SU-DHL-6 (cell line): ENCODE data around the gene TSHR.

Experiments
- H2AFZ ChIP-seq: fragments of 200-600 bp; sonication (generic); 2 replicates; pipeline ENCODE4 v1.6.1; 2014; ENCODE audit warnings: low read depth, mild to moderate bottlenecking, moderate library complexity, mixed read lengths, antibody characterized with exemption, low read length; ENCODE audit not compliant: severe bottlenecking
- H3F3A ChIP-seq: fragments of 200-600 bp; shearing (Covaris generic); 2 replicates; pipeline ENCODE4 v1.6.0; 2016; ENCODE audit warnings: antibody characterized with exemption, mild to moderate bottlenecking; ENCODE audit not compliant: insufficient read depth
- H3K27ac ChIP-seq: fragments of 200-600 bp; sonication (generic); 2 replicates; pipeline ENCODE4 v1.5.1; 2016; ENCODE audit warnings: low read depth, mild to moderate bottlenecking, low read length, moderate library complexity, mixed read lengths
- H3K27me3 ChIP-seq: fragments of 200-600 bp; sonication (generic), shearing (Covaris generic); 2 replicates; pipeline ENCODE4 v1.6.0; 2014; ENCODE audit warnings: mild to moderate bottlenecking, low read length
- H3K36me3 ChIP-seq: fragments of 200-600 bp; sonication (generic); 2 replicates; pipeline ENCODE4 v1.6.1; 2014; ENCODE audit warnings: mild to moderate bottlenecking, low read length, mixed read lengths
- H3K4me2 ChIP-seq: fragments of 300-600, 200-600 bp; shearing (Covaris generic), sonication (generic); 2 replicates; pipeline ENCODE4 v1.6.0; 2014; ENCODE audit warnings: low read length, low read depth, mild to moderate bottlenecking; ENCODE audit not compliant: poor library complexity, severe bottlenecking
- H3K4me3 ChIP-seq: fragments of 200-600 bp; sonication (generic); 2 replicates; pipeline ENCODE4 v1.5.1; 2014; ENCODE audit warnings: antibody characterized with exemption, low read length, mild to moderate bottlenecking, mixed read lengths; ENCODE audit not compliant: insufficient read depth, poor library complexity, severe bottlenecking
- H3K79me2 ChIP-seq: fragments of 200-600 bp; sonication (generic); 2 replicates; pipeline ENCODE4 v1.6.1; 2014; ENCODE audit warnings: mild to moderate bottlenecking, low read length, moderate library complexity; ENCODE audit not compliant: insufficient read depth
- H3K9ac ChIP-seq: fragments of 200-600 bp; sonication (generic); 2 replicates; pipeline ENCODE4 v1.7.0; 2014; ENCODE audit warnings: mild to moderate bottlenecking, low read length
- H3K9me2 ChIP-seq: fragments of 200-600 bp; sonication (generic); replicated peaks from 2 replicates; pipeline ENCODE4 v1.6.1; 2014; ENCODE audit warnings: low read length; ENCODE audit not compliant: insufficient read depth
- H3K9me3 ChIP-seq: fragments of 200-600 bp; sonication (generic); 2 replicates; pipeline ENCODE4 v1.6.1; 2014; ENCODE audit warnings: low read length, mixed read lengths; ENCODE audit not compliant: insufficient read depth
- H4K20me1 ChIP-seq: fragments of 200-600 bp; sonication (generic); 2 replicates; pipeline ENCODE4 v1.6.1; 2014; ENCODE audit warnings: low read depth, mild to moderate bottlenecking, antibody characterized with exemption, low read length, moderate library complexity, mixed read lengths
- CTCF ChIP-seq: fragments of 200-600 bp; sonication (generic); IDR thresholded peaks from one replicate; pipeline ENCODE4 v1.5.1; 2017; ENCODE audit warnings: antibody characterized with exemption, mild to moderate bottlenecking, low read length, moderate library complexity; ENCODE audit not compliant: insufficient read depth, poor library complexity, severe bottlenecking
- EZH2phosphoT487 ChIP-seq: fragments of 200-600 bp; sonication (generic), shearing (Covaris generic); conservative IDR thresholded peaks from 2 replicates; pipeline ENCODE4 v1.6.1; 2018; ENCODE audit warnings: mild to moderate bottlenecking, antibody characterized with exemption, low read length, moderate library complexity, mixed read lengths

Gene TSHR

GRCh38 chr14:80958226-80958625 is 2.8 kb downstream of the TSHR start:
- Histone ChIP-seq H3K9ac (no peak overlapping the region), H3K27me3 (no peaks in the 10 kb centered on the region), H3K79me2 (no peaks in the 10 kb centered on the region), H2AFZ (no peak overlapping the region), H4K20me1 (no peaks in the 10 kb centered on the region), H3K9me2 (no peaks in the 10 kb centered on the region), H3K4me2 (no peak overlapping the region), H3K4me3 (no peak overlapping the region), H3K9me3 (no peaks in the 10 kb centered on the region), H3K36me3 (no peaks in the 10 kb centered on the region), H3F3A (peaks cover 6% of the 10 kb centered on the region; the same call in 1 of the 2 replicates), H3K27ac (no peak overlapping the region)
- no peak for TF ChIP-seq EZH2phosphoT487
- no peak for TF ChIP-seq CTCF

GRCh38 chr14:80958939-80959338 is 3.5 kb downstream of the TSHR start:
- H2AFZ ChIP-seq: no peak overlapping the region
- no peak overlapping the region; the same call in 1 of the 2 replicates for H3K27ac ChIP-seq
- H3K36me3 ChIP-seq: no peaks in the 10 kb centered on the region
- peak overlapping the region; percentile 52 for H3K4me2 ChIP-seq
- no peaks in the 10 kb centered on the region for H3K79me2 ChIP-seq
- peaks cover 6% of the 10 kb centered on the region; the same call in 1 of the 2 replicates for H3F3A ChIP-seq
- no peak overlapping the region for H3K4me3 ChIP-seq
- no peaks in the 10 kb centered on the region for H3K27me3 ChIP-seq
- no peak for TF ChIP-seq EZH2phosphoT487
- TF ChIP-seq CTCF: no peak
- no peaks in the 10 kb centered on the region for H4K20me1 ChIP-seq
- no peaks in the 10 kb centered on the region for H3K9me2 ChIP-seq
- H3K9ac ChIP-seq: no peak overlapping the region
- no peaks in the 10 kb centered on the region for H3K9me3 ChIP-seq

GRCh38 chr14:80959496-80959895 is 4.1 kb downstream of the TSHR start:
- H3K36me3 ChIP-seq: no peaks in the 10 kb centered on the region
- no peaks in the 10 kb centered on the region for H3K27me3 ChIP-seq
- H3F3A ChIP-seq: peaks cover 6% of the 10 kb centered on the region; the same call in 1 of the 2 replicates
- no peaks in the 10 kb centered on the region for H3K79me2 ChIP-seq
- H3K4me3 ChIP-seq: peak overlapping the region; percentile 24
- TF ChIP-seq CTCF: no peak
- TF ChIP-seq EZH2phosphoT487: no peak
- no peaks in the 10 kb centered on the region for H3K9me2 ChIP-seq
- H3K9ac ChIP-seq: no peak overlapping the region
- no peaks in the 10 kb centered on the region for H4K20me1 ChIP-seq
- H3K9me3 ChIP-seq: no peaks in the 10 kb centered on the region
- H3K27ac ChIP-seq: peak overlapping the region; percentile 78
- H2AFZ ChIP-seq: no peak overlapping the region
- peak overlapping the region; percentile 62 for H3K4me2 ChIP-seq

- H3K9me3 ChIP-seq: no peaks in the 10 kb centered on the region
Observed at GRCh38 chr14:80965037-80965436, 9.6 kb downstream of the TSHR start.

More at GRCh38 chr14:80965037-80965436, 9.6 kb downstream of the TSHR start:
- no peaks in the 10 kb centered on the region for H3K79me2 ChIP-seq
- TF ChIP-seq CTCF (no peak), EZH2phosphoT487 (no peak)
- no peaks in the 10 kb centered on the region for H3F3A ChIP-seq
- H3K4me2 ChIP-seq: no peak overlapping the region
- no peak overlapping the region for H2AFZ ChIP-seq
- no peak overlapping the region for H3K4me3 ChIP-seq
- no peaks in the 10 kb centered on the region for H3K9me2 ChIP-seq
- H3K27ac ChIP-seq: no peak overlapping the region
- no peak overlapping the region for H3K9ac ChIP-seq
- no peaks in the 10 kb centered on the region for H3K27me3 ChIP-seq
- no peaks in the 10 kb centered on the region for H4K20me1 ChIP-seq
- H3K36me3 ChIP-seq: no peaks in the 10 kb centered on the region
